ENCODE measurements around the gene FGD4.

GRCh38 chr12:32478166-32478565, 78.8 kb downstream of the FGD4 start:
- TF ChIP-seq CTCF (IDR thresholded peaks at IDR 0.05) (no peak), POLR2A (IDR thresholded peaks at IDR 0.05) (no peak)
